ENCODE results near the gene MEIOB.

MEIOB gene

GRCh38 chr16:1791943-1792812, 79.8 kb downstream of the MEIOB start:
- no peak for FAIRE-seq
- DNase-seq (ENCODE audit: insufficient read length, low spot score) = no peak
- TF ChIP-seq, protein P1, sequence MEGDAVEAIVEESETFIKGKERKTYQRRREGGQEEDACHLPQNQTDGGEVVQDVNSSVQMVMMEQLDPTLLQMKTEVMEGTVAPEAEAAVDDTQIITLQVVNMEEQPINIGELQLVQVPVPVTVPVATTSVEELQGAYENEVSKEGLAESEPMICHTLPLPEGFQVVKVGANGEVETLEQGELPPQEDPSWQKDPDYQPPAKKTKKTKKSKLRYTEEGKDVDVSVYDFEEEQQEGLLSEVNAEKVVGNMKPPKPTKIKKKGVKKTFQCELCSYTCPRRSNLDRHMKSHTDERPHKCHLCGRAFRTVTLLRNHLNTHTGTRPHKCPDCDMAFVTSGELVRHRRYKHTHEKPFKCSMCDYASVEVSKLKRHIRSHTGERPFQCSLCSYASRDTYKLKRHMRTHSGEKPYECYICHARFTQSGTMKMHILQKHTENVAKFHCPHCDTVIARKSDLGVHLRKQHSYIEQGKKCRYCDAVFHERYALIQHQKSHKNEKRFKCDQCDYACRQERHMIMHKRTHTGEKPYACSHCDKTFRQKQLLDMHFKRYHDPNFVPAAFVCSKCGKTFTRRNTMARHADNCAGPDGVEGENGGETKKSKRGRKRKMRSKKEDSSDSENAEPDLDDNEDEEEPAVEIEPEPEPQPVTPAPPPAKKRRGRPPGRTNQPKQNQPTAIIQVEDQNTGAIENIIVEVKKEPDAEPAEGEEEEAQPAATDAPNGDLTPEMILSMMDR (IDR thresholded peaks at IDR 0.05; ENCODE audit: insufficient read depth, missing control alignments) = no peak

DNA sequence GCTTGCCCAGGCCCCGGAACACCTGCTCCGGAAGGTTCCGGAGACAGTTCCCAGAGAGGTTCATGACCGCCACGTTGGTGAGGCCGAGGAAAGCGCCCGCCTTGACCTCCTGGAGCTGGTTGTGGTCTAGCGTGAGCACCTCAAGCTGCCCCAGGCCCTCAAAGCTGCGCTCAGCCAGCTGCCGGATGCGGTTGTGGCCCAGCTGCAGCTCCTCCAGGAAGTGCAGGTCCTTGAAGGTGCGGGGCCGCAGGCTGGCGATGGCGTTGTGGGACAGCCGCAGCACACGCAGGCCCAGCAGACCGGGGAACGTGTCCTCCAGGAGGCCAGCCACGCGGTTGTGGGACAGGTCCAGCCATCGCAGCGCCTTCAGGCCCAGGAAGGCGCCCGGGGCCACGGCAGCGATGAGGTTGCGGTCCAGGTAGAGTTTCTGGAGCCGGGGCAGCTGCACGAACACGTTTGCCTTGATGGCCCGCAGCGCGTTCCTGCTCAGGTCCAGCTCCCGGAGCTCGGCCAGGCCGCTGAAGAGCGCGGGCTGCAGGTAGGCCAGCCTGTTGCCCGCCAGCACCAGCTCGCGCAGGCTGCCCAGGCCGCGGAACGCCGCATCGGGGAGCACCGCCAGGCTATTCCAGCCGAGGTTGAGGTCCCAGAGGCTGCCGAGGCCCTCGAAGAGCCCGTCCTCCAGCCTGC, 80.6 kb downstream of the MEIOB start:
- TF ChIP-seq, protein P1 (IDR thresholded peaks at IDR 0.05; ENCODE audit: insufficient read depth, missing control alignments) = no peak
- FAIRE-seq (no peak), DNase-seq (ENCODE audit: insufficient read length, low spot score) (no peak)

DNA sequence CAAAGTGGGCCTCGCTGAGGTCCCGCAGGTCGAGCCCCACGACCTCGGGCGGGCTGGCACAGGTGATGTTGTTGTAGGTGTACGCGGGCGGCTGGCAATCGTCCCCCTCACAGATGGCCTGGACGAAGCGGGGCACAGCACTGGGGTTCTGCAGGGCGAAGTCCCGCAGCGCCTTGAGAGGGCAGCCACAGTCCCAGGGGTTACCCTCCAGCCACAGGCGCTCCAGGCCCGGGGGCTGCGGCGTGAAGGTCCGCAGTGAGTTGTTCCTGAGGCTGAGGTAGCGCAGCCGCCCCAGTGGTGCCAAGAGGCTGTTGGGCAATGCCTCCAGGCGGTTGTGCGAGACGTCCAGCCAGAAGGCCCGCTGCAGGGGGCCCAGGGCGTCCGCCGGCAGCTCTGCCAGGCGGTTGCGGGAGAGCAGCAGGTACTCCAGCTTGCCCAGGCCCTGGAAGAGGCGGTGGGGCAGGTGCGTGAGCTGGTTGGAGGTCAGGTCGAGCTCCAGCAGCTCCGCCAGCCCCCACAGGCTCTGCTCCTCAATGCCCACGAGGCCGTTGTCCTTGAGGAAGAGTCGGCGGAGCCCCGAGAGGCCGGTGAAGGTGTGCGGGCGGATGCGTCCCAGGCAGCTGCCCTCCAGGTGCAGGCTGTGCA, 81.2 kb downstream of the MEIOB start:
- DNase-seq (ENCODE audit: insufficient read length, low spot score) (no peak), FAIRE-seq (no peak)
- TF ChIP-seq, protein P1 (IDR thresholded peaks at IDR 0.05; ENCODE audit: insufficient read depth, missing control alignments) = no peak

GRCh38 chr16:1790261-1790610, 81.7 kb downstream of the MEIOB start:
- DNase-seq (ENCODE audit: insufficient read length, low spot score) (no peak), FAIRE-seq (no peak)
- TF ChIP-seq, protein P1 (IDR thresholded peaks at IDR 0.05; ENCODE audit: insufficient read depth, missing control alignments) = no peak

DNA sequence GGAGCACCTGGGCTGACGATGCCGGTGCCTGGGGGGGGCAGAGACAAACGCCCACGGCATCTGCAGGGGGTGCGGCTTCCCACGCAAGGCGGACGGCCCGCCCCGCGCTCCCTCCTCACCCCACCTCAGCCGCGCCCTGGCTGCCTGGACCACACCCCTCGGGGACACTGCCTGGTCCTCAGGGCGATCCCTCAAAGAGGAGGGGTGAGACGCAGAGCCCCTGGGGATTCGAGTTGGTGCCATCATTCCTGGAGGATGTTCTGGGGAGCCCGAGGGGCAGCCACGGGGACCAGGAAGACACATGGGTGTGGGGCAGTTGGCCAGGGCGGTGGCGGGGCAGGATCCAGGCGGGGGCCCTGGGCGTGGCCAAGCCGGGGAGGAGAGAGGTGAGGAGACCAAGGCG, 82.3 kb downstream of the MEIOB start:
- no peak for FAIRE-seq

DNA sequence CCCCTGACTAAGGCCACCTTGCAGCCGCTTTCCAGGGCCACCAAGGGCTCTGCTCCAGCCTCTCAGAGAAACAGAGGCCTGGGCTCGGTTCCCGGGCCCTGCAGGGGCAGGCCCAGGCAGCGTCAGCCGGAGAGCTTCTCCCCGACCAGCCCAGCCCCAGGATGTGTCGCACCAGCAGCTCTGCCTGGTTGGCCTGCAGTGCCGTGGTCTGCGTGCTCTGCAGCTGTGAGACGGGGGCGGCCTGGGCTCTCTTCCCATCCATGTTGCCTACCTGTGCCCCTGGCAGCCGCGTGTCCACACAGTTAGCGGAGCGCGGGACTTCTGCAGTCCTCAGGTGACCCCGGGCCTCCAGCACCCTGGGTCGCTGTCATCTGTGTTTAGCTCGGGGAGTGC, 83.3 kb downstream of the MEIOB start:
- TF ChIP-seq, protein P1 (IDR thresholded peaks at IDR 0.05; ENCODE audit: insufficient read depth, missing control alignments) = no peak
- DNase-seq (ENCODE audit: insufficient read length, low spot score) (no peak), FAIRE-seq (no peak)

More for the DNA sequence above, 82.3 kb downstream of the MEIOB start:
- TF ChIP-seq, protein P1 (IDR thresholded peaks at IDR 0.05; ENCODE audit: insufficient read depth, missing control alignments) = no peak
- no peak for DNase-seq (ENCODE audit: insufficient read length, low spot score)
